T-helper 17 cell (primary cell): ENCODE results near the gene SLC25A21. TPM values are rescaled to one million over a fixed set of nuclear protein-coding genes. Genes with fewer than 3 reads are reported as not detected.

Experiments used
- ATAC-seq: fragments of 150-1000 bp; cut with Tn5 transposase; 2 replicates; pipeline ENCODE4 v1.10.0; 2021; ENCODE audit warnings: mild to moderate bottlenecking, moderate library complexity
- DNase-seq, 3 donors: peaks; one replicate each; pipeline versions ENCODE4 v3.0.0 to v3.0.0-alpha.2; 2020 to 2021
- H3K9me3 ChIP-seq: one replicate; pipeline ENCODE4 v1.7.0; 2013; ENCODE audit warnings: low read length, mild to moderate bottlenecking; ENCODE audit not compliant: control insufficient read depth, poor library complexity, severe bottlenecking
- H3K27ac Mint-ChIP-seq: one replicate; pipeline ENCODE4 v1.8.0; 2022; ENCODE audit warnings: mild to moderate bottlenecking, moderate library complexity, mixed read lengths
- H3K27me3 Mint-ChIP-seq: one replicate; pipeline ENCODE4 v1.8.0; 2022; ENCODE audit warnings: mixed read lengths
- H3K36me3 Mint-ChIP-seq: one replicate; pipeline ENCODE4 v1.8.0; 2022; ENCODE audit warnings: low read depth, mixed read lengths
- H3K4me1 Mint-ChIP-seq: one replicate; pipeline ENCODE4 v1.8.0; 2022; ENCODE audit warnings: mild to moderate bottlenecking, mixed read lengths
- H3K4me3 Mint-ChIP-seq: one replicate; pipeline ENCODE4 v1.8.0; 2022; ENCODE audit warnings: mild to moderate bottlenecking, moderate library complexity, mixed read lengths
- total RNA-seq, 4 donors: library from RNA in 2 of 4; stranded (reverse) in 2 of 4; gene quantifications; one replicate each; pipeline ENCODE4 v1.2.3 and lab custom pipeline; 2022 to 2026

SLC25A21 gene
- total RNA-seq, 2 donors from 2014 or later, result not detected

DNA sequence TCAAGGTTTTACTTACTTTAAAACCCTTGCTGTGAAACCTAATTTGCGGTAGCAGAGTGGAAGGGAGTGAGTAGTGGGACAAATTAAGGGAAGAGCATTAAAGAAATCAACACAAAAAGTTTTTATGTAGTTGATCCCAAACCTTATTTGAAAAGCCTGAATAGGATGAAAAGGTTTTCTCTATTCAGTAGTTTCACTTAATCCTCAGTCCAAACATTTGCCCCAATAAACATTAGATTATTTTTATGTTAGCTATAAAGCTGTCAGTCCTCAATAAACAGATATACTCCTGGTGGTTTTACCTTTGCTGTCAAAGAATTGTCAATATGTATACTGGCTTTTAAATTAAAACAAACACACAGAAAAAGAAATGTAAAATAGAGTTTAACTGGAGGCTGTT, 374.8 kb downstream of the SLC25A21 start:
- Mint-ChIP-seq H3K36me3 (no peaks in the 10 kb centered on the region), H3K27ac (no peak overlapping the region), H3K4me1 (no peaks in the 10 kb centered on the region), H3K27me3 (no peaks in the 10 kb centered on the region), H3K4me3 (no peak overlapping the region)
- DNase-seq (no peak), ATAC-seq (no peak)
- no peaks in the 10 kb centered on the region for H3K9me3 ChIP-seq

DNA sequence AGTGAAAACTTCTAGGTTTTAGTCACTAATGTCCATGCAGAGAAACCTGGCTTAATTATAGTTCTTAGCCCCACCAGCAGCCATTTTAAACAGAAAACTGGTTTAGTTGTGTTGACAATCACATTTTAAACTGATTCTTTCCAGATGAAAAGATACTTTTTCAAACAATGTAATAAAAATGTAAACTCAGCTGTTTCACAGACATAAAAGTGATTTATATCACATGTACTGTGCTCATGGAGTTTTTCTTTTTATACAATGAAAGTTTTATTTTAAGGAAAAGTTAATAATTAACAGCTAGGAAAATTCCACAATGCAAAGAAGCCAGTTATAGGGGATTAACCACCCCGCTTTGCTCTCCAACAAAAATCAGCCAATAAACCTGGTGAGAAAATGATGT, 381.0 kb downstream of the SLC25A21 start:
- Mint-ChIP-seq H3K4me3 (no peak overlapping the region), H3K27ac (no peak overlapping the region), H3K36me3 (no peaks in the 10 kb centered on the region), H3K27me3 (peaks cover 7% of the 10 kb centered on the region), H3K4me1 (no peaks in the 10 kb centered on the region)
- ATAC-seq, result no peak
- no peaks in the 10 kb centered on the region for H3K9me3 ChIP-seq
- DNase-seq, result no peak

DNA sequence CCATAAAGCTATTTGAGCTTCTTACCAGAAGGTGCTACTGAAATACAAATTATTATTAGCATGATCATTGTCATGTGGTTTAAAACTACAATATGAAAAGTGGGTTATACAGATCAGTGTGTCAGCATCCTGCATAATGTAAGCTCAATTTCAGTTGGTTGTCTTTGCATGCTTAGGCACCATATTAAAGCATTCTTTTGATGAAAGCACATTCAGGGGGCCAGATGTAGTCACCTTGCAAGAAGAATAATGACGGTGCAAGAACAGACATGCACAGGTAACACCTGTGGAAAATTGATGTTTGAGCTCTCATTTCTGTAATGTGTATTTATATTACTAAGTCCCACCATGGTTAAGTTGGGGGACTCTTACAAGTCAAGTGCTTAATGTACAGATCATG, 386.9 kb downstream of the SLC25A21 start:
- H3K9me3 ChIP-seq, result no peaks in the 10 kb centered on the region
- H3K27me3 Mint-ChIP-seq, result peaks cover 7% of the 10 kb centered on the region
- H3K27ac Mint-ChIP-seq, result no peak overlapping the region
- H3K36me3 Mint-ChIP-seq, result no peaks in the 10 kb centered on the region
- no peak for DNase-seq
- ATAC-seq, result no peak
- no peak overlapping the region for H3K4me3 Mint-ChIP-seq
- H3K4me1 Mint-ChIP-seq, result no peaks in the 10 kb centered on the region

GRCh38 chr14:36784541-36784940, 387.9 kb downstream of the SLC25A21 start:
- DNase-seq (no peak), ATAC-seq (no peak)
- no peaks in the 10 kb centered on the region for H3K9me3 ChIP-seq
- H3K4me3 Mint-ChIP-seq, result no peak overlapping the region
- H3K27ac Mint-ChIP-seq, result no peak overlapping the region
- H3K4me1 Mint-ChIP-seq, result no peaks in the 10 kb centered on the region
- no peaks in the 10 kb centered on the region for H3K36me3 Mint-ChIP-seq
- peaks cover 7% of the 10 kb centered on the region for H3K27me3 Mint-ChIP-seq

DNA sequence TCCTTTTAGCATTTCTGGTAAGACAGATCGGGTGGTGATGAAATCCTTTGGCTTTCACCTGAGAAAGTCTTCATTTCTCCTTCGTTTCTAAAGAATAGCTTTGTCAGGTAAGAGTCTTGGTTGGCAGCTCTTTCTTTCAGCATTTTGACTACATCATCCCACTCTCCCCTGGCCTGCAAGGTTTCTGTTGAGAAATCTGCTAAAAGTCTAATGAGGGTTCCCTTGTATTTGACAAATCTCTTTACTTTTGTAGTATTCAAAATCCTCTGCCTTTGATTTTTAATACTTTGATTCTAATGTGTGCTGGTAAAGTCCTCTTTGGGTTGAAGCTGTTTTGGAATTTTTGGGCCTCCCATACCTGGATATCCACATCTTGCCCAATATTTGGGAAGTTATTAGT, 390.5 kb downstream of the SLC25A21 start:
- H3K9me3 ChIP-seq, result no peaks in the 10 kb centered on the region
- Mint-ChIP-seq H3K27me3 (peaks cover 5% of the 10 kb centered on the region), H3K4me1 (no peaks in the 10 kb centered on the region), H3K27ac (no peak overlapping the region), H3K4me3 (no peak overlapping the region), H3K36me3 (no peaks in the 10 kb centered on the region)
- ATAC-seq, result no peak
- DNase-seq, result no peak

DNA sequence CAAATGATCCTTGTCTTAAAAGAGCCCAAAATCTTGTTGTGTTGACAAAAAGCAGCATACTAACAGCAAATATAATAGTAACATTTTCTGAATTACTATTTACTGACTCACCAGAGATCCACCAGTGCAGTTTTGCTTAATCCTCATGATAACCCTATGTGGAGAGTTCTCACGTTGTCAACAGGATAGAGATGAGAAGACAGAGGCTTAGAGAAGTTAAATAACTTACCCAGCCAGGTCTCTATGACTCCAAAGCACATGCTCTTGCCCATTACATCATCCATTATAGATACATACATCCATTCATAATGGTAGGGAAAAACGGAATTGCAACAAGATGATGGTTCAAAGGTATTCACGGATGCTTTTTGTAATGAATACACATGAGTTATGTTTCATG, 398.8 kb downstream of the SLC25A21 start:
- no peak for DNase-seq
- no peak overlapping the region for H3K4me3 Mint-ChIP-seq
- H3K36me3 Mint-ChIP-seq, result no peaks in the 10 kb centered on the region
- no peak overlapping the region for H3K27ac Mint-ChIP-seq
- no peaks in the 10 kb centered on the region for H3K9me3 ChIP-seq
- ATAC-seq, result no peak
- H3K27me3 Mint-ChIP-seq, result no peaks in the 10 kb centered on the region
- H3K4me1 Mint-ChIP-seq, result no peaks in the 10 kb centered on the region

GRCh38 chr14:36773136-36773540, 399.3 kb downstream of the SLC25A21 start:
- Mint-ChIP-seq H3K4me3 (no peak overlapping the region), H3K27ac (no peak overlapping the region), H3K36me3 (no peaks in the 10 kb centered on the region), H3K27me3 (no peaks in the 10 kb centered on the region), H3K4me1 (no peaks in the 10 kb centered on the region)
- DNase-seq (no peak), ATAC-seq (no peak)
- no peaks in the 10 kb centered on the region for H3K9me3 ChIP-seq

- Mint-ChIP-seq H3K4me3 (no peak overlapping the region), H3K27me3 (no peaks in the 10 kb centered on the region), H3K27ac (no peak overlapping the region), H3K36me3 (no peaks in the 10 kb centered on the region), H3K4me1 (no peaks in the 10 kb centered on the region)
- DNase-seq, result no peak
- no peaks in the 10 kb centered on the region for H3K9me3 ChIP-seq
- no peak for ATAC-seq
Observed at GRCh38 chr14:36771028-36771640, 401.3 kb downstream of the SLC25A21 start.

GRCh38 chr14:36768638-36769337, 403.6 kb downstream of the SLC25A21 start:
- Mint-ChIP-seq H3K4me1 (no peaks in the 10 kb centered on the region), H3K27ac (no peak overlapping the region), H3K4me3 (no peak overlapping the region), H3K27me3 (no peaks in the 10 kb centered on the region), H3K36me3 (no peaks in the 10 kb centered on the region)
- ATAC-seq, result no peak
- no peaks in the 10 kb centered on the region for H3K9me3 ChIP-seq
- no peak for DNase-seq

DNA sequence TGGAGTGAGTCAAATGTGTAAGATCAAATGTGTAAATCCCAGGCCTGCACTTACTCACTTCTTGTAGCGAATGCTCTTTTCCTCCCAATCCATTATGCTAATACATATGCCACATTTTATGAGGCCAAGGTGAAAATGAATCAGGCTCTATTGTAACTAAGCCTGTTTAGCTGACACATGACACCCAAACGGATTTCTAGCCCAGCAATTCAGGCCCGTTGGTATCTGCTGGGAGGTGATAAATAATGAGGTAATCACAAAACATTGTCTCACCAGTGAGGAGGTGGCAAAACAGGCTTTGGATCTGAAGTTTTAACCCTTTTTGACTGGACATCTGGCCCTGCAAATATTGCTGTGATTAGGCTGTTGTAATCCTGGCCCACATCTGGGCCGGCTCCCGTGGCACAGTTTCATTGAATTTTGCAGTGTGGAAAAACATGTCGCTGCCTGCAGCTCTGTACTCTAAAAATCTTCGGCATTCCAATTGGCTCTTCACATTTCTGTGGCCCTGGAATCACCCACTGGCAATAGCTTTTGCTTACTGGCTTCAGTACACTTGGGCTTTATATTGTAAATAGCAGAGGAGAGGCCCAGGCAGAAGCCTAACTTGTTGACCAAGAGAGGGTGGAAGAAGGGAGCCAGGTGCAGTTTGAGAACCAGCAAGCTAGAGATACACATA, 404.7 kb downstream of the SLC25A21 start:
- Mint-ChIP-seq H3K27me3 (no peaks in the 10 kb centered on the region), H3K4me1 (no peaks in the 10 kb centered on the region), H3K27ac (no peak overlapping the region), H3K36me3 (no peaks in the 10 kb centered on the region), H3K4me3 (no peak overlapping the region)
- DNase-seq, result no peak
- no peak for ATAC-seq
- H3K9me3 ChIP-seq, result no peaks in the 10 kb centered on the region

DNA sequence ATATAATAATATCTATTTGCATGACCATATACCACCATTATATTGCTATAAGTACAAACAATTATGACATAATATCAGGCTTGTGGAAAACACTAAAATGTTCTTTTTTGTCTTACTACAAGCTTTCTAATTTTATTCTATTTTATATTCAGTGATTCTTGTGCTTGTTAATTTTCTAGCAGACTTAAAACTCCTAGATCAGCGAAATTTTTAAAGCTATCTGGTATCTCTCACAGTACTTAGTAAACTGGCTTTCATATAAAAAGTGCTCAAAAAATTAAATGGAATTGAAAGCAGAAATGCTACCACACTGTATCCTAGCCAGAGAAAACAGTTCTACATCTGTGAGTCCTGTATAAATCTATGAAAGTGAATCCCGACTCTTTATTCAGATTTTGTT, 405.4 kb downstream of the SLC25A21 start:
- DNase-seq, result no peak
- H3K36me3 Mint-ChIP-seq, result no peaks in the 10 kb centered on the region
- ATAC-seq, result no peak
- no peaks in the 10 kb centered on the region for H3K9me3 ChIP-seq
- H3K4me1 Mint-ChIP-seq, result no peaks in the 10 kb centered on the region
- no peaks in the 10 kb centered on the region for H3K27me3 Mint-ChIP-seq
- no peak overlapping the region for H3K27ac Mint-ChIP-seq
- no peak overlapping the region for H3K4me3 Mint-ChIP-seq

- Mint-ChIP-seq H3K36me3 (no peaks in the 10 kb centered on the region), H3K4me1 (no peaks in the 10 kb centered on the region), H3K27ac (no peak overlapping the region), H3K27me3 (no peaks in the 10 kb centered on the region), H3K4me3 (no peak overlapping the region)
- DNase-seq (no peak), ATAC-seq (no peak)
- no peaks in the 10 kb centered on the region for H3K9me3 ChIP-seq
Observed at GRCh38 chr14:36757734-36758601, 414.4 kb downstream of the SLC25A21 start.

GRCh38 chr14:36756226-36756625, 416.2 kb downstream of the SLC25A21 start:
- Mint-ChIP-seq H3K36me3 (no peaks in the 10 kb centered on the region), H3K4me1 (no peaks in the 10 kb centered on the region), H3K4me3 (no peak overlapping the region), H3K27ac (no peak overlapping the region), H3K27me3 (no peaks in the 10 kb centered on the region)
- no peaks in the 10 kb centered on the region for H3K9me3 ChIP-seq
- ATAC-seq (no peak), DNase-seq (no peak)
